HEK293T (cell line): Measurements from ENCODE around the gene TRAF3.

ENCODE experiments used
- BHLHE40 ChIP-seq: fragments of 450-650 bp; IDR thresholded peaks from 2 replicates; pipeline ENCODE4 v1.6.1; 2016; ENCODE audit warnings: mild to moderate bottlenecking, moderate library complexity, borderline replicate concordance
- ELF4 ChIP-seq: fragments of 450-650 bp; IDR thresholded peaks from 2 replicates; pipeline ENCODE4 v1.6.1; 2017; ENCODE audit warnings: antibody characterized with exemption
- FOXK2 ChIP-seq: fragments of 450-650 bp; IDR thresholded peaks from 2 replicates; pipeline ENCODE4 v1.6.1; 2016; ENCODE audit warnings: mild to moderate bottlenecking
- FOXM1 ChIP-seq: fragments of 450-650 bp; IDR thresholded peaks from 2 replicates; pipeline ENCODE4 v1.6.1; 2017; ENCODE audit warnings: mild to moderate bottlenecking, borderline replicate concordance
- PKNOX1 ChIP-seq: fragments of 450-650 bp; IDR thresholded peaks from 2 replicates; pipeline ENCODE4 v1.6.1; 2016
- SUZ12 ChIP-seq: fragments of 450-650 bp; IDR thresholded peaks from 2 replicates; pipeline ENCODE4 v1.6.1; 2016; ENCODE audit warnings: mild to moderate bottlenecking

- no peak for TF ChIP-seq FOXK2
- TF ChIP-seq ELF4 = no peak
- TF ChIP-seq PKNOX1 = no peak
- no peak for TF ChIP-seq FOXM1
- TF ChIP-seq SUZ12 = no peak
- no peak for TF ChIP-seq BHLHE40
These were observed 132.7 kb downstream of the TRAF3 start for GRCh38 chr14:102909911-102910310.
